Heart right ventricle (tissue), 16 donors: ENCODE measurements around the gene ANKFN1. TPM values are rescaled to one million over a fixed set of nuclear protein-coding genes. Genes with fewer than 3 reads are reported as not detected.

Experiments used
- ATAC-seq, 8 donors: fragments of 200-7000 bp; cut with Tn5 transposase; one replicate each; pipeline ENCODE4 v1.9.1; 2020; ENCODE audit warnings: mild to moderate bottlenecking in 8 of 8, moderate library complexity in 8 of 8, moderate number of reproducible peaks in 1 of 8
- DNase-seq, 2 donors: peaks; one replicate each; pipeline ENCODE4 v3.0.0-alpha.2; 2020
- H3K27ac ChIP-seq, 10 donors: fragments of 200-600 bp; sonication (generic) in 2 of 10; one replicate each; pipeline versions ENCODE4 v1.5.0 to v1.8.0; 2020 to 2022; ENCODE audit warnings: mild to moderate bottlenecking in 3 of 10
- H3K27me3 ChIP-seq, 7 donors: fragments of 200-600 bp; one replicate each; pipeline ENCODE4 v1.8.0; 2021 to 2022; ENCODE audit warnings: mild to moderate bottlenecking in 2 of 7
- H3K36me3 ChIP-seq, 9 donors: fragments of 200-600 bp; sonication (generic) in 1 of 9; one replicate each; pipeline versions ENCODE4 v1.5.0 to v1.8.0; 2020 to 2022; ENCODE audit warnings: mild to moderate bottlenecking in 2 of 9
- H3K4me1 ChIP-seq, 9 donors: fragments of 200-600 bp; sonication (generic) in 1 of 9; one replicate each; pipeline versions ENCODE4 v1.5.0 to v1.8.0; 2020 to 2022; ENCODE audit warnings: mild to moderate bottlenecking in 4 of 9
- H3K4me3 ChIP-seq, 10 donors: fragments of 200-600 bp; sonication (generic) in 2 of 10; one replicate each; pipeline versions ENCODE4 v1.5.0 to v1.8.0; 2020 to 2022; ENCODE audit warnings: mild to moderate bottlenecking in 7 of 10, moderate library complexity in 2 of 10
- H3K9me3 ChIP-seq, 11 donors: fragments of 200-600 bp in 10 of 11; sonication (generic) in 2 of 11; one replicate each; pipeline versions ENCODE4 v1.5.0 to v1.8.0; 2013 to 2022; ENCODE audit warnings: mild to moderate bottlenecking in 2 of 11, control low read depth in 1 of 11, moderate library complexity in 1 of 11
- CTCF ChIP-seq, 9 donors: fragments of 200-600 bp; sonication (generic) in 2 of 9; IDR thresholded peaks; one replicate each; pipeline versions ENCODE4 v1.5.0 to v1.8.0; 2021 to 2022; ENCODE audit warnings: antibody characterized with exemption in 9 of 9, mild to moderate bottlenecking in 5 of 9, moderate library complexity in 1 of 9
- WGBS, 2 donors: extraction: QIAGEN DNeasy Blood & Tissue Kit; methylation state at CpG; one replicate each; pipeline ENCODE4 v1.1.7; 2013; ENCODE audit warnings: inconsistent platforms in 1 of 2; 5-methylcytosine and 5-hydroxymethylcytosine counted together
- intact Hi-C, 10 donors: fragments of 100-400 bp; cut with DNase I; formaldehyde crosslinking; loops; one replicate each; pipeline versions ENCODE4 v1.11.1 to v1.14.2; 2022
- polyA plus RNA-seq, 2 donors: library from polyadenylated mRNA; stranded (reverse); fragments of 200-250 nt; gene quantifications; one replicate each; pipeline ENCODE4 v1.2.3, GENCODE V29; 2013
- total RNA-seq, 10 donors: library from RNA; stranded (reverse); fragmentation: NEBNext Ultra II Directional in 3 of 10; extraction: Animal tissue kit (Norgen Biotek cat#: 25700) in 3 of 10; gene quantifications; one replicate each; pipeline versions ENCODE4 v1.2.1 to v1.2.4, GENCODE V29; 2021 to 2023
- donor health status: Arrhythmogenic right ventricular cardiomyopathy.
- donor health status: ischemic (EF 13 %, LVEDD 7.1; RV severe dilation, severe dysfunction).
- donor health status: healthy with polysubstance abuse.
- donor health status: DM: no; HTN: yes; CAD: no.
- donor health status: DM: no; HTN: no; CAD: no.
- donor health status: ischemic (EF 25% LVEDD 6.9; RV normal size, moderate dysfunction).
- donor health status: ischemic (EF 25% LVEDD 5.7; RV mildly dilated, moderate dysfunction).
- donor health status: healthy.
- donor health status: DM: yes; HTN: yes; CAD: no.
- donor health status: Ischemic cardiomyopathy.
- donor health status: ischemic (EF 35%, LVEDD 5.7; RV mildly dilated, moderate dysfunction).
- donor health status: nonischemic (EF 11% LVEDD 7.7; RV severe dilation, severe dysfunction).
- donor health status: DM: yes; HTN: yes; CAD: no.
- donor health status: PGD.
- donor health status: ischemic (EF 29% LVEDD 5.4; RV normal size, mild dysfunction).
- donor health status: nonischemic (EF 23%, LVEDD 6.1; RV moderate dilation, normal function).

Gene ANKFN1
- total and polyA plus RNA-seq, 12 donors: 0.01 to 0.38 TPM; not detected in 10

- Histone ChIP-seq H3K4me3 (no peak overlapping the region), H3K36me3 (no peaks in the 10 kb centered on the region), H3K9me3 (no peaks in the 10 kb centered on the region), H3K4me1 (no peaks in the 10 kb centered on the region), H3K27ac (no peak overlapping the region), H3K27me3 (peaks cover 0 to 6% (median 0%) of the 10 kb centered on the region in 7 donors)
- WGBS, 2 donors: 73 to 78% methylated on average over 2 of the region's 2 CpGs
- intact Hi-C loops: no loop called here
- TF ChIP-seq CTCF (IDR thresholded peaks at IDR 0.05): no peak
- ATAC-seq: no peak
- no peak for DNase-seq
These were observed 295.1 kb downstream of the ANKFN1 start for GRCh38 chr17:56448371-56448770.

- no peaks in the 10 kb centered on the region for H3K4me1 ChIP-seq
- no peak for TF ChIP-seq CTCF (IDR thresholded peaks at IDR 0.05)
- DNase-seq (no peak), ATAC-seq (no peak)
- no peak overlapping the region for H3K4me3 ChIP-seq
- H3K27ac ChIP-seq: no peak overlapping the region
- H3K27me3 ChIP-seq: peaks cover 0 to 9% (median 0%) of the 10 kb centered on the region in 7 donors
- intact Hi-C loops: no loop called here
- WGBS, 2 donors: 56 to 68% methylated on average over 8 of the region's 8 CpGs
- no peaks in the 10 kb centered on the region for H3K36me3 ChIP-seq
- peaks cover 0 to 6% (median 0%) of the 10 kb centered on the region in 11 donors for H3K9me3 ChIP-seq
These were observed 295.9 kb downstream of the ANKFN1 start for GRCh38 chr17:56449176-56449575.

- Histone ChIP-seq H3K4me1 (no peaks in the 10 kb centered on the region), H3K36me3 (no peaks in the 10 kb centered on the region), H3K4me3 (no peak overlapping the region), H3K27ac (no peak overlapping the region), H3K9me3 (peaks cover 0 to 7% (median 0%) of the 10 kb centered on the region in 11 donors), H3K27me3 (peaks cover 0 to 17% (median 0%) of the 10 kb centered on the region in 7 donors)
- intact Hi-C loops: no loop called here
- DNase-seq: no peak
- 88 to 89% methylated on average over 1 of the region's 1 CpG for WGBS, 2 donors
- TF ChIP-seq CTCF (IDR thresholded peaks at IDR 0.05): no peak
- ATAC-seq: no peak
These were observed 298.4 kb downstream of the ANKFN1 start for GRCh38 chr17:56451629-56452028.

GRCh38 chr17:56452461-56452860 is 299.2 kb downstream of the ANKFN1 start:
- ATAC-seq (no peak), DNase-seq (no peak)
- peaks cover 0 to 18% (median 0%) of the 10 kb centered on the region in 7 donors for H3K27me3 ChIP-seq
- WGBS, 2 donors: 68 to 71% methylated on average over 1 of the region's 1 CpG
- H3K4me3 ChIP-seq: no peak overlapping the region
- no peak for TF ChIP-seq CTCF (IDR thresholded peaks at IDR 0.05)
- no peaks in the 10 kb centered on the region for H3K4me1 ChIP-seq
- H3K9me3 ChIP-seq: peaks cover 0 to 7% (median 0%) of the 10 kb centered on the region in 11 donors
- H3K36me3 ChIP-seq: no peaks in the 10 kb centered on the region
- no peak overlapping the region for H3K27ac ChIP-seq
- intact Hi-C loops: no loop called here
